Endothelial cell of umbilical vein (primary cell): ENCODE results near the gene KIF20B. TPM values are rescaled to one million over a fixed set of nuclear protein-coding genes. Genes with fewer than 3 reads are reported as not detected.

ENCODE experiments used
- polyA plus RNA-seq, 4 experiments: library from polyadenylated mRNA; depleted of rRNA in 3 of 4; stranded (reverse) in 3 of 4; unstranded in 1 of 4; fragments of >200 nt; gene quantifications; 2 replicates each; pipeline versions ENCODE4 v1.2.1 to v1.2.3, GENCODE V29; 2011 to 2012; ENCODE audit warnings: missing spikeins in 1 of 4
- total RNA-seq: library from RNA; stranded (reverse); gene quantifications from 2 replicates; pipeline ENCODE4 v1.2.3, GENCODE V29; 2021

Gene KIF20B
- total and polyA plus RNA-seq, 2 donors (not counting 3 experiments of a cell fraction or from before 2014, with no cell fraction given): 2.6 to 39.7 TPM

Other genes starting within 250 kb of the KIF20B start
- not detected in 2 replicates for gene SLC16A12, start 166.0 kb upstream of the KIF20B start, total RNA-seq
- not detected in 2 replicates for gene SLC16A12, start 166.0 kb upstream of the KIF20B start, polyA plus RNA-seq
- 6.3 and 6.9 TPM in 2 replicates for gene PANK1, start 56.3 kb upstream of the KIF20B start, total RNA-seq
- 1.6 and 2.0 TPM in 2 replicates for gene PANK1, start 56.3 kb upstream of the KIF20B start, polyA plus RNA-seq